Tibial nerve (tissue), 3 donors: ENCODE measurements around the gene MIPEP.

Source experiments
- POLR2A ChIP-seq, 2 donors: fragments of 450-650 bp; IDR thresholded peaks; one replicate each; pipeline ENCODE4 v1.6.1; 2017; ENCODE audit warnings: antibody characterized with exemption in 2 of 2, mild to moderate bottlenecking in 2 of 2, moderate library complexity in 2 of 2
- TF ChIP-seq, protein P1 (sequence below), 5 experiments: fragments of 200-600 bp in 3 of 5; fragments of 450-650 bp in 2 of 5; sonication (generic) in 3 of 5; IDR thresholded peaks; one replicate each; pipeline ENCODE4 v1.5.1; 2016 to 2019; ENCODE audit warnings: antibody characterized with exemption in 5 of 5, mild to moderate bottlenecking in 3 of 5, moderate library complexity in 2 of 5

DNA sequence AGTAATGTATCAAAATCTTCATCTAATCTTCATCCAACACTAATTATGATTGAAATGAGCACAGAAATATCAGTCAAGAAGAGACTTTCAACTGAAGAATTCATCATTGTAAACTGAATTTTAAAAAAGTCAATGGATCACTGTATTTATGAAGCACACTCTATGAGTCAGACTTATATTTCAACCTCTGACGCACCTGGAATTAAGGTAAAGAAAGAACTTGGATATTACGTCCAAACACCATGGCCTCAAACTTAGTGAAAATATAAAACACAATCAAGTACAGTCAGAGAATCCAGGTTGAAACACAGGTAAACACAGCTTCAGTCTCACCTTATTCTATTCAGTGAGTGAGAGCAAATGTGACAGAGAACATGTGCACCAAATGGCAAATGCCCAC is 39.5 kb downstream of the MIPEP start:
- TF ChIP-seq, protein P1, sequence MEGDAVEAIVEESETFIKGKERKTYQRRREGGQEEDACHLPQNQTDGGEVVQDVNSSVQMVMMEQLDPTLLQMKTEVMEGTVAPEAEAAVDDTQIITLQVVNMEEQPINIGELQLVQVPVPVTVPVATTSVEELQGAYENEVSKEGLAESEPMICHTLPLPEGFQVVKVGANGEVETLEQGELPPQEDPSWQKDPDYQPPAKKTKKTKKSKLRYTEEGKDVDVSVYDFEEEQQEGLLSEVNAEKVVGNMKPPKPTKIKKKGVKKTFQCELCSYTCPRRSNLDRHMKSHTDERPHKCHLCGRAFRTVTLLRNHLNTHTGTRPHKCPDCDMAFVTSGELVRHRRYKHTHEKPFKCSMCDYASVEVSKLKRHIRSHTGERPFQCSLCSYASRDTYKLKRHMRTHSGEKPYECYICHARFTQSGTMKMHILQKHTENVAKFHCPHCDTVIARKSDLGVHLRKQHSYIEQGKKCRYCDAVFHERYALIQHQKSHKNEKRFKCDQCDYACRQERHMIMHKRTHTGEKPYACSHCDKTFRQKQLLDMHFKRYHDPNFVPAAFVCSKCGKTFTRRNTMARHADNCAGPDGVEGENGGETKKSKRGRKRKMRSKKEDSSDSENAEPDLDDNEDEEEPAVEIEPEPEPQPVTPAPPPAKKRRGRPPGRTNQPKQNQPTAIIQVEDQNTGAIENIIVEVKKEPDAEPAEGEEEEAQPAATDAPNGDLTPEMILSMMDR (IDR thresholded peaks at IDR 0.05): no peak
- TF ChIP-seq POLR2A (IDR thresholded peaks at IDR 0.05): no peak
